Right lobe of liver (tissue), 4 donors: Measurements from ENCODE around the gene SLC7A10.
A peak's percentile ranks its signal among the peaks of the same experiment; 100 is the strongest.

Experiments used
- POLR2A ChIP-seq: fragments of 450-650 bp; IDR thresholded peaks from one replicate; pipeline ENCODE4 v1.6.1; 2017; ENCODE audit warnings: antibody characterized with exemption, mild to moderate bottlenecking
- TF ChIP-seq, protein P1 (sequence below), 4 donors: fragments of 200-600 bp in 3 of 4; fragments of 450-650 bp in 1 of 4; IDR thresholded peaks; one replicate each; pipeline versions ENCODE4 v1.5.1 to v1.8.0; 2016 to 2022; ENCODE audit warnings: antibody characterized with exemption in 4 of 4, mild to moderate bottlenecking in 2 of 4
- donor health status: DM: no; HTN: no; CAD: no.
- donor health status: DM: no; HTN: no; CAD: no.
- donor health status: DM: no; HTN: yes; CAD: no.

DNA sequence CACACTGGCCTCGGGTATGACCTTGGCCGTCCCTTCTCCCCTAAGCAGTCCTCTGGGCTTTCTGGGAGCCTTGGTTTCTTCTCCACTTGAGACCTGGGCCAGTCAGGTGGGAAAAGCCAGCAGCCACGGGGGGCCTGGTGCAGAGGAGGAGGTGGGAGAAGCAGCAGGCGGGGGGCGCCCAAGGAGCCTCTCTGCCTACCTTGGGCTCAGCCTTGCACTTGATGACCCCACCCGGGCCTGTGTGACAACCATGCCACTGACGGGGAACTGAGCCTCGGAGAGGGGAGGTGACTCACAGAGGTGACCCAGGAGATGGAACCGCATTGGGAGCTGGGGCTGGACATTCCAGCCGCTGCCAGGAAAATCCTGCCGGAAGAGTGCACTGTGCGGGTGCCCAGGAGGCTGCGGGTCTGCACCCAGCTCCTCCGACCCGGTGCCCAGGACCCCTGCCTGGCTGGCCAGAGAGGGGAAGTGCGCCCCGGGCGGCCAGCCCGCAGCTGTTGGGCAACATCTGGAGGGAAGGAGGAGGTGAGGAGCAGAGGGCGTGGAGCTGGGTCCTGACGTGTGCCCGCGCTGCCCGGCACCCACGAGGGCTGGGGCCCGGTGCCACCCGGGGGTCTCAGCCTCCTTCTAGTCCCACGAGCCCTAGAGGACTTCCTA, 23.4 kb upstream of the SLC7A10 start:
- TF ChIP-seq, protein P1, sequence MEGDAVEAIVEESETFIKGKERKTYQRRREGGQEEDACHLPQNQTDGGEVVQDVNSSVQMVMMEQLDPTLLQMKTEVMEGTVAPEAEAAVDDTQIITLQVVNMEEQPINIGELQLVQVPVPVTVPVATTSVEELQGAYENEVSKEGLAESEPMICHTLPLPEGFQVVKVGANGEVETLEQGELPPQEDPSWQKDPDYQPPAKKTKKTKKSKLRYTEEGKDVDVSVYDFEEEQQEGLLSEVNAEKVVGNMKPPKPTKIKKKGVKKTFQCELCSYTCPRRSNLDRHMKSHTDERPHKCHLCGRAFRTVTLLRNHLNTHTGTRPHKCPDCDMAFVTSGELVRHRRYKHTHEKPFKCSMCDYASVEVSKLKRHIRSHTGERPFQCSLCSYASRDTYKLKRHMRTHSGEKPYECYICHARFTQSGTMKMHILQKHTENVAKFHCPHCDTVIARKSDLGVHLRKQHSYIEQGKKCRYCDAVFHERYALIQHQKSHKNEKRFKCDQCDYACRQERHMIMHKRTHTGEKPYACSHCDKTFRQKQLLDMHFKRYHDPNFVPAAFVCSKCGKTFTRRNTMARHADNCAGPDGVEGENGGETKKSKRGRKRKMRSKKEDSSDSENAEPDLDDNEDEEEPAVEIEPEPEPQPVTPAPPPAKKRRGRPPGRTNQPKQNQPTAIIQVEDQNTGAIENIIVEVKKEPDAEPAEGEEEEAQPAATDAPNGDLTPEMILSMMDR (IDR thresholded peaks at IDR 0.05), result peak in 3 of 4 donors; percentile 12 to 26 (median 13)
- TF ChIP-seq POLR2A, result peak; percentile 33
